HEK293 (cell line): ENCODE results near the gene SFXN2.

Source experiments
- CTCF ChIP-seq: fragments of 450-650 bp; formaldehyde crosslinking; IDR thresholded peaks from 2 replicates; pipeline ENCODE4 v1.5.1; 2016; ENCODE audit warnings: missing biosample characterization, missing genetic modification characterization
- GLIS2 ChIP-seq: fragments of 450-650 bp; formaldehyde crosslinking; IDR thresholded peaks from 2 replicates; pipeline ENCODE4 v1.5.1; 2016; ENCODE audit warnings: missing biosample characterization, missing genetic modification characterization
- KLF1 ChIP-seq: fragments of 450-650 bp; formaldehyde crosslinking; IDR thresholded peaks from 2 replicates; pipeline ENCODE4 v1.5.1; 2016; ENCODE audit warnings: missing biosample characterization, missing genetic modification characterization
- MYNN ChIP-seq: fragments of 450-650 bp; formaldehyde crosslinking; IDR thresholded peaks from 2 replicates; pipeline ENCODE4 v1.5.1; 2016; ENCODE audit warnings: missing biosample characterization, missing genetic modification characterization, borderline replicate concordance
- MZF1 ChIP-seq: fragments of 450-650 bp; formaldehyde crosslinking; IDR thresholded peaks from 2 replicates; pipeline ENCODE4 v1.5.1; 2017; ENCODE audit warnings: missing biosample characterization, missing genetic modification characterization, borderline replicate concordance
- REST ChIP-seq: fragments of 450-650 bp; formaldehyde crosslinking; IDR thresholded peaks from 2 replicates; pipeline ENCODE4 v1.5.1; 2016; ENCODE audit warnings: missing biosample characterization, missing genetic modification characterization
- SALL2 ChIP-seq: fragments of 450-650 bp; formaldehyde crosslinking; IDR thresholded peaks from 2 replicates; pipeline ENCODE4 v1.5.0; 2017; ENCODE audit warnings: missing biosample characterization, mild to moderate bottlenecking, missing genetic modification characterization, borderline replicate concordance
- ZFP37 ChIP-seq: fragments of 450-650 bp; formaldehyde crosslinking; IDR thresholded peaks from 2 replicates; pipeline ENCODE4 v1.5.1; 2016; ENCODE audit warnings: missing biosample characterization, missing genetic modification characterization
- ZFP69B ChIP-seq: fragments of 450-650 bp; formaldehyde crosslinking; IDR thresholded peaks from 2 replicates; pipeline ENCODE4 v1.5.1; 2016; ENCODE audit warnings: missing biosample characterization, missing genetic modification characterization
- ZNF10 ChIP-seq: fragments of 450-650 bp; formaldehyde crosslinking; IDR thresholded peaks from 2 replicates; pipeline ENCODE4 v1.5.1; 2017; ENCODE audit warnings: missing biosample characterization, missing genetic modification characterization
- ZNF121 ChIP-seq: fragments of 450-650 bp; formaldehyde crosslinking; IDR thresholded peaks from 2 replicates; pipeline ENCODE4 v1.5.1; 2016; ENCODE audit warnings: missing biosample characterization, missing genetic modification characterization
- ZNF16 ChIP-seq: fragments of 450-650 bp; formaldehyde crosslinking; IDR thresholded peaks from 2 replicates; pipeline ENCODE4 v1.5.1; 2016; ENCODE audit warnings: low read depth, missing biosample characterization, missing genetic modification characterization
- ZNF2 ChIP-seq: fragments of 450-650 bp; formaldehyde crosslinking; IDR thresholded peaks from 2 replicates; pipeline ENCODE4 v1.5.1; 2016; ENCODE audit warnings: missing biosample characterization, missing genetic modification characterization
- ZNF335 ChIP-seq: fragments of 450-650 bp; formaldehyde crosslinking; conservative IDR thresholded peaks from 2 replicates; pipeline ENCODE4 v1.5.1; 2016; ENCODE audit warnings: missing biosample characterization, missing genetic modification characterization
- ZNF449 ChIP-seq: fragments of 450-650 bp; formaldehyde crosslinking; IDR thresholded peaks from 2 replicates; pipeline ENCODE4 v1.5.1; 2017; ENCODE audit warnings: missing biosample characterization, mild to moderate bottlenecking, missing genetic modification characterization, moderate library complexity
- ZNF513 ChIP-seq: fragments of 450-650 bp; IDR thresholded peaks from 2 replicates; pipeline ENCODE4 v1.5.1; 2018; ENCODE audit warnings: missing biosample characterization, missing genetic modification characterization
- ZNF514 ChIP-seq: fragments of 450-650 bp; formaldehyde crosslinking; IDR thresholded peaks from 2 replicates; pipeline ENCODE4 v1.5.1; 2016; ENCODE audit warnings: missing biosample characterization, missing genetic modification characterization
- ZNF521 ChIP-seq: fragments of 450-650 bp; formaldehyde crosslinking; IDR thresholded peaks from 2 replicates; pipeline ENCODE4 v1.5.1; 2017; ENCODE audit warnings: missing biosample characterization, mild to moderate bottlenecking, missing genetic modification characterization
- ZNF530 ChIP-seq: fragments of 450-650 bp; formaldehyde crosslinking; IDR thresholded peaks from 2 replicates; pipeline ENCODE4 v1.5.1; 2016; ENCODE audit warnings: low read depth, missing biosample characterization, missing genetic modification characterization
- ZNF544 ChIP-seq: fragments of 450-650 bp; formaldehyde crosslinking; IDR thresholded peaks from 2 replicates; pipeline ENCODE4 v1.5.0; 2017; ENCODE audit warnings: missing biosample characterization, missing genetic modification characterization
- ZNF600 ChIP-seq: fragments of 450-650 bp; formaldehyde crosslinking; IDR thresholded peaks from 2 replicates; pipeline ENCODE4 v1.5.1; 2016; ENCODE audit warnings: missing biosample characterization, missing genetic modification characterization
- ZNF621 ChIP-seq: fragments of 450-650 bp; formaldehyde crosslinking; IDR thresholded peaks from 2 replicates; pipeline ENCODE4 v1.5.1; 2017; ENCODE audit warnings: missing biosample characterization, missing genetic modification characterization
- ZNF623 ChIP-seq: fragments of 450-650 bp; formaldehyde crosslinking; IDR thresholded peaks from 2 replicates; pipeline ENCODE4 v1.5.1; 2016; ENCODE audit warnings: missing biosample characterization, missing genetic modification characterization
- ZNF791 ChIP-seq: fragments of 450-650 bp; formaldehyde crosslinking; IDR thresholded peaks from 2 replicates; pipeline ENCODE4 v1.5.1; 2016; ENCODE audit warnings: missing biosample characterization, missing genetic modification characterization
- ZNF837 ChIP-seq: fragments of 450-650 bp; formaldehyde crosslinking; IDR thresholded peaks from 2 replicates; pipeline ENCODE4 v1.5.1; 2016; ENCODE audit warnings: missing biosample characterization, missing genetic modification characterization
- ZNF843 ChIP-seq: fragments of 450-650 bp; formaldehyde crosslinking; IDR thresholded peaks from 2 replicates; pipeline ENCODE4 v1.5.1; 2016; ENCODE audit warnings: missing biosample characterization, missing genetic modification characterization
- ZSCAN30 ChIP-seq: fragments of 450-650 bp; IDR thresholded peaks from 2 replicates; pipeline ENCODE4 v1.5.1; 2018; ENCODE audit warnings: missing biosample characterization, mild to moderate bottlenecking, missing genetic modification characterization, moderate library complexity
- TF ChIP-seq, protein P1 (sequence below): fragments of 450-650 bp; formaldehyde crosslinking; IDR thresholded peaks from 2 replicates; pipeline ENCODE4 v1.5.1; 2017; ENCODE audit warnings: missing biosample characterization, missing genetic modification characterization
- TF ChIP-seq, protein P2 (sequence below): fragments of 450-650 bp; formaldehyde crosslinking; IDR thresholded peaks from 2 replicates; pipeline ENCODE4 v1.5.1; 2016; ENCODE audit warnings: missing biosample characterization, missing genetic modification characterization, borderline replicate concordance

SFXN2 gene

GRCh38 chr10:102743078-102743587 lies 28.7 kb downstream of the SFXN2 start (continued):
- no peak for TF ChIP-seq ZNF837 (tag by site-specific recombination)
- no peak for TF ChIP-seq ZNF513 (tag by site-specific recombination)
- no peak for TF ChIP-seq ZNF843
- 0 out of 2 replicates have a peak, but pooled peaks have one; percentile 51 for TF ChIP-seq ZSCAN30 (tag by site-specific recombination)
- TF ChIP-seq ZNF335: peak; percentile 81
- no peak for TF ChIP-seq ZNF544 (tag by site-specific recombination)
- TF ChIP-seq ZNF10 (tag by site-specific recombination): no peak
- no peak for TF ChIP-seq CTCF (tag by site-specific recombination)
- TF ChIP-seq ZNF521 (tag by site-specific recombination): no peak
- TF ChIP-seq ZNF121 (tag by site-specific recombination): no peak
- no peak for TF ChIP-seq ZNF621 (tag by site-specific recombination)
- 0 out of 2 replicates have a peak, but pooled peaks have one; percentile 49 for TF ChIP-seq ZNF449
- TF ChIP-seq, protein P1, sequence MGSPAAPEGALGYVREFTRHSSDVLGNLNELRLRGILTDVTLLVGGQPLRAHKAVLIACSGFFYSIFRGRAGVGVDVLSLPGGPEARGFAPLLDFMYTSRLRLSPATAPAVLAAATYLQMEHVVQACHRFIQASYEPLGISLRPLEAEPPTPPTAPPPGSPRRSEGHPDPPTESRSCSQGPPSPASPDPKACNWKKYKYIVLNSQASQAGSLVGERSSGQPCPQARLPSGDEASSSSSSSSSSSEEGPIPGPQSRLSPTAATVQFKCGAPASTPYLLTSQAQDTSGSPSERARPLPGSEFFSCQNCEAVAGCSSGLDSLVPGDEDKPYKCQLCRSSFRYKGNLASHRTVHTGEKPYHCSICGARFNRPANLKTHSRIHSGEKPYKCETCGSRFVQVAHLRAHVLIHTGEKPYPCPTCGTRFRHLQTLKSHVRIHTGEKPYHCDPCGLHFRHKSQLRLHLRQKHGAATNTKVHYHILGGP (tag by site-specific recombination): no peak
- no peak for TF ChIP-seq MYNN (tag by site-specific recombination)
- TF ChIP-seq ZNF530 (tag by site-specific recombination): no peak
- TF ChIP-seq KLF1 (tag by site-specific recombination): no peak
- no peak for TF ChIP-seq ZNF514 (tag by site-specific recombination)
- no peak for TF ChIP-seq ZNF623 (tag by site-specific recombination)
- TF ChIP-seq ZFP69B (tag by site-specific recombination): no peak
- no peak for TF ChIP-seq GLIS2
- TF ChIP-seq ZFP37 (tag by site-specific recombination): no peak
- TF ChIP-seq ZNF791 (tag by site-specific recombination): no peak
- no peak for TF ChIP-seq ZNF16 (tag by site-specific recombination)
- TF ChIP-seq ZNF2 (tag by site-specific recombination): no peak
- TF ChIP-seq MZF1 (tag by site-specific recombination): no peak; the same call in 1 of the 2 replicates
- TF ChIP-seq SALL2 (tag by site-specific recombination): no peak
- no peak for TF ChIP-seq ZNF600 (tag by site-specific recombination)
- no peak for TF ChIP-seq REST (tag by site-specific recombination)
- TF ChIP-seq, protein P2, sequence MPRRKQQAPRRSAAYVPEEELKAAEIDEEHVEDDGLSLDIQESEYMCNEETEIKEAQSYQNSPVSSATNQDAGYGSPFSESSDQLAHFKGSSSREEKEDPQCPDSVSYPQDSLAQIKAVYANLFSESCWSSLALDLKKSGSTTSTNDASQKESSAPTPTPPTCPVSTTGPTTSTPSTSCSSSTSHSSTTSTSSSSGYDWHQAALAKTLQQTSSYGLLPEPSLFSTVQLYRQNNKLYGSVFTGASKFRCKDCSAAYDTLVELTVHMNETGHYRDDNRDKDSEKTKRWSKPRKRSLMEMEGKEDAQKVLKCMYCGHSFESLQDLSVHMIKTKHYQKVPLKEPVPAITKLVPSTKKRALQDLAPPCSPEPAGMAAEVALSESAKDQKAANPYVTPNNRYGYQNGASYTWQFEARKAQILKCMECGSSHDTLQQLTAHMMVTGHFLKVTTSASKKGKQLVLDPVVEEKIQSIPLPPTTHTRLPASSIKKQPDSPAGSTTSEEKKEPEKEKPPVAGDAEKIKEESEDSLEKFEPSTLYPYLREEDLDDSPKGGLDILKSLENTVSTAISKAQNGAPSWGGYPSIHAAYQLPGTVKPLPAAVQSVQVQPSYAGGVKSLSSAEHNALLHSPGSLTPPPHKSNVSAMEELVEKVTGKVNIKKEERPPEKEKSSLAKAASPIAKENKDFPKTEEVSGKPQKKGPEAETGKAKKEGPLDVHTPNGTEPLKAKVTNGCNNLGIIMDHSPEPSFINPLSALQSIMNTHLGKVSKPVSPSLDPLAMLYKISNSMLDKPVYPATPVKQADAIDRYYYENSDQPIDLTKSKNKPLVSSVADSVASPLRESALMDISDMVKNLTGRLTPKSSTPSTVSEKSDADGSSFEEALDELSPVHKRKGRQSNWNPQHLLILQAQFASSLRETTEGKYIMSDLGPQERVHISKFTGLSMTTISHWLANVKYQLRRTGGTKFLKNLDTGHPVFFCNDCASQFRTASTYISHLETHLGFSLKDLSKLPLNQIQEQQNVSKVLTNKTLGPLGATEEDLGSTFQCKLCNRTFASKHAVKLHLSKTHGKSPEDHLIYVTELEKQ (tag by site-specific recombination): no peak
